Measurements from ENCODE around the gene KANSL1.
"Not testable (repeated sequence)": the region's sequence is repeated elsewhere in the genome, so short reads cannot be mapped to it uniquely, and the experiment has no call there.

The KANSL1 gene

GRCh38 chr17:46192439-46193150, 634 bp downstream of the KANSL1 start:
- FAIRE-seq = no peak

- FAIRE-seq = no peak
Observed at GRCh38 chr17:46192189-46192438, 1.1 kb downstream of the KANSL1 start.

DNA sequence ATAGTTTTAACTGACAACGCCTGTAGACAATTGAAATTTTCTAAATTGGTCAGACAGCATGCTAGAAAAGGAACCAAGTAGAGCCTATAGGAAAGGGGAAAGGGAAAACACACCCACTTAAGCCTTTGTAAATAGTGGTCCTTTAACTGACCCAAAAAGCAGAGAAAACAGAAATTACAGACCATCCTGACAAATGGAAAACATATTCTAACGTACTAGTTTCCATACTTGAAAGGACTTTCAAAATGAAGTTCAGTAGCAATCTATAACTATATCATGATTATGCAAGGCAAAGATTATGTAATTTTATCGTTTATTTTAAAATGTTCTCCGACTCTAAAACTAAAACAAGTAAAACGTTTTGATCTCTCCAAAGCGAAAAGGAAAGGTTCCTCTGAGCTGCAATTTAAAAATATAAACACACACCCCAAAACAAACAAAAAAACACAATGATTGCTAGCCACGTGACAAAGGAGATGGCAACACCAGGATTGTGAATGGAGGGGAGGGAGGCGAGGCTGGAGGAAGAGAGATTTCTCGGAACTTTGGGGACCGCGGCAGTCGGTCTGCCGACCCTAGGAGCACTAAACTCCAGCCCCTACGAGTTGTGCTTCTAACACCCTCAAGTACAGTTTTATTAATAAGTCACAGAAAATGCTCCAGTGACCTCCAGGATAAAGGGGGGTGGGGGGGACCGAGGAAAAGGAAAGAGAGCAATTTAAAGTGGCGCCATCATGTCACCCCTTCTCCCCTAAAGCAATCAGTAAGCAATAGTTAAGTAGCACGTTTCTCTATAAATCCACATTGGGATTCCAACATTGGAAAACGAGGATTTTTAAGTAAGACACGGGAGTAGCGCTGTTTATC, 1.7 kb downstream of the KANSL1 start:
- no peak for FAIRE-seq

- no peak for FAIRE-seq
Observed at GRCh38 chr17:46190763-46191162, 2.5 kb downstream of the KANSL1 start.

- FAIRE-seq = not testable (repeated sequence)
Observed at GRCh38 chr17:46186827-46187235, 6.4 kb downstream of the KANSL1 start.

GRCh38 chr17:46184696-46185095, 8.5 kb downstream of the KANSL1 start:
- no peak for FAIRE-seq

GRCh38 chr17:46183383-46183782, 9.8 kb downstream of the KANSL1 start:
- FAIRE-seq = not testable (repeated sequence)

GRCh38 chr17:46182961-46183360, 10.3 kb downstream of the KANSL1 start:
- no peak for FAIRE-seq

GRCh38 chr17:46181940-46182339, 11.3 kb downstream of the KANSL1 start:
- FAIRE-seq = no peak

GRCh38 chr17:46181316-46181715, 11.9 kb downstream of the KANSL1 start:
- FAIRE-seq = not testable (repeated sequence)

DNA sequence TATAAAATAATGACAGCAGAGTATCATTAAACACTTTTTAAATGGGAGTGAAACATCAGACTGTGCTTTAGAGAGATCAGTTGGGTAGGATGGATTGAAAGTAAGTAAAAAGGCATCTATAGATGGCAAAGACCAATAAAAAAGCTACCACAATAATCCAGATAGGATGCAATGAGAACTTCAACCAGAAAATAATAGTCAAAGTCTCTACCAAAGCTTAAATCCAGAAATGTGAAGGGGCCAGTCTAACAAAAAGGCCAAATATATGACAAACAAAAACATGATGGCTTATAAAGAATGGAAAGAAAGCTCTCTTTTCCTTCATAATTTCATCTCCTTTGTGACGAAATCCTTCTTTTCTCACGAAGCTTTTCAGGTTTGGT, 12.3 kb downstream of the KANSL1 start:
- no peak for FAIRE-seq

DNA sequence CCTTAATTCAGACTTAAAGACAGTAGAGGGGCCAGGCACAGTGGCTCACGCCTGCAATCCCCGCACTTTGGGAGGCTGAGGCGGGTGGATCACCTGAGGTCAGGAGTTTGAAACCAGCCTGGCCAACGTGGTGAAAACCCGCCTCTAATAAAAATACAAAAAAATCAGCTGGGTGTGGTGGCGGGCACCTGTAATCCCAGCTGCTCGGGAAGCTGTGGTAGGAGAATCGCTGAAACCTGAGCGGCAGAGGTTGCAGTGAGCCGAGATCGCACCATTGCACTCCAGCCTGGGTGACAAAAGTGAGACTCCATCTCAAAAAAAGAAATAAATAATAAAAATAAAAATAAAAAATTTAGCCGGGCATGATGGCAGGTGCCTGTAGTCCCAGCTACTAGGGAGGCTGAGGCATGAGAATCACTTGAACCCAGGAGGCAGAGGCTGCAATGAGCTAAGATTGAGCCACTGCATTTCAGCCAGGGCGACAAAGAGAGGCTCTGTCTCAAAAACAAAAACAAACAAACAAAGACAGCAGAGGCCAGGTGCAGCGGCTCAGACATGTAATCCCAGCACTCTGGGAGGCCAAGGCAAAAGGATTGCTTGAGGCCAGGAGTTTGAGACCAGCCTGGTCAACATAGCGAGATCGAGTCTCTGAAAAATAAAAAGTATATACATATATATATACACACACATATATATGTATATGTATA, 12.9 kb downstream of the KANSL1 start:
- FAIRE-seq = not testable (repeated sequence)

GRCh38 chr17:46179375-46179999, 13.7 kb downstream of the KANSL1 start:
- no peak for FAIRE-seq

GRCh38 chr17:46178550-46179214, 14.5 kb downstream of the KANSL1 start:
- no peak for FAIRE-seq

DNA sequence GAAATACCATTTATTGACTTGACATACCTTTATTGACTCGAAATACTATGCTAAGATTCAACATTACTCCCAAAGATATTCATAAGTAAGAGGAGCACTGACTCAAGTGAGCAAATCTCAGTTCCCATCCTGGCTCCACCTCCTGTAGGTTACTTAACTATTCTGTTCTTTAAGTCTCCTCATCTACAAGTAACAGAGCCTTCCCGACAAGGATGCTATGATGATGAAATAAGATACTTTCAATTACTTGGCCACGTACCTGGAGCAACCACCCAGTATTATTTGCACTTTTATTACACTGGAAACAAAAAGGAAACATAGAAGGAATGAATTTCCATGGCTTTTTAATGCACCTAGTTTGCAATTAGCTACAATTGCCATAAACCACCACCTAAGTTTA, 16.3 kb downstream of the KANSL1 start:
- no peak for FAIRE-seq

- FAIRE-seq = no peak
Observed at GRCh38 chr17:46175891-46176290, 17.3 kb downstream of the KANSL1 start.

DNA sequence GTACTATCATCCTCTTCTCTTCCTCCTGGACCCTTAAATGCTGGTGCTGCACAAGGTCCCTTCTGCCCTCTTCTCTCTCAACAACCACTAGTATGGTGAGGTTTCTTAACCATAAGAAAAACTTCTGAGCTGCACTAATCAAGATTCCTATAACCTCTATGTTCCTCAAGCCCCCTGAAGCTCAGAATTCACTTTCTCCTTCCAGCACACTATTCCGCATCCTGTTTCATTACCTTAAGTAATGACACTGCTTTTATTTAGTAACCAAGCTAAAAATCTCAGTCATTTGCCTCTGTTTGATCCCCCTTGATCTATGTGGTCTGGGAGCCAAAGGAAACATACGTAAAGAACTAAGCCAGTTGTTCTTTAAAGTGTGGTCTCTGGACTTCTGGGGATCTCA, 20.1 kb downstream of the KANSL1 start:
- FAIRE-seq = no peak

- no peak for FAIRE-seq
Observed at GRCh38 chr17:46171939-46172338, 21.3 kb downstream of the KANSL1 start.

DNA sequence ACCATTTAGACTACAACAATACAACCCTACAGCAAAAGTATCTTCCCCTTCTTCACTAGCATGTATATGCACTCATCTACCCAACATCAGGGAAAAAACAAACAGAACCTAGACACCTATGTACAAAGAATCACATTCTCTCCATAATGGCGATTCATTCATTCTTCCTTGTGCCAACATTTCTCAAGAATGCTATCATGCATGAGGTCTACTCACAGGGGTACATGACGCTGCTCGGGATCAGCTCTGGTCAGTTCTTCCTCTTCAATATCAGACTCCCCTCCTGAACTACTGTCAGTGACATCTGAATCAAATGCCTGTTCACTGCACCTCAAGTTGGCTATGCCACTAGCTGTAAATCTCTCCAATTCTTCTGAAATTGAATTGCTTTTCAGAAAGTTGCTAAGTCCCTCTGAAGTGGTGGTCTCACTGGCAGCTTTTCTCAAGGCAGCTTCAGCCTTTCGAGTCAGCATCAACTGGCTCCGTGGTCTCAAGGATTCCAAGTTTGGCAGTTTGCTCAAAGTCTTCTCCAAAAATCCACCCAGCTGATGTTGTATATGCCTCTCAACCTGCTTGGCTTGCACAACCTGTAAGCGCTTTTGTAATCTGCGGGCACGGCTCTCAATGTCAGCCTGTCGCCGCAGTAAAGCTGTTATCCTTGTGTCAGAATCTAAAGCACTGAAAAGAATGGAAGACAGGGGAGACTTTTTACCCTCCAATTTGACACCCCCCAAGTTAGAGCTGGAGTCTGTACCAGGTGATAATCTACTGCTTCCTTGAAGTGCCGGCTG, 22.4 kb downstream of the KANSL1 start:
- FAIRE-seq = no peak

DNA sequence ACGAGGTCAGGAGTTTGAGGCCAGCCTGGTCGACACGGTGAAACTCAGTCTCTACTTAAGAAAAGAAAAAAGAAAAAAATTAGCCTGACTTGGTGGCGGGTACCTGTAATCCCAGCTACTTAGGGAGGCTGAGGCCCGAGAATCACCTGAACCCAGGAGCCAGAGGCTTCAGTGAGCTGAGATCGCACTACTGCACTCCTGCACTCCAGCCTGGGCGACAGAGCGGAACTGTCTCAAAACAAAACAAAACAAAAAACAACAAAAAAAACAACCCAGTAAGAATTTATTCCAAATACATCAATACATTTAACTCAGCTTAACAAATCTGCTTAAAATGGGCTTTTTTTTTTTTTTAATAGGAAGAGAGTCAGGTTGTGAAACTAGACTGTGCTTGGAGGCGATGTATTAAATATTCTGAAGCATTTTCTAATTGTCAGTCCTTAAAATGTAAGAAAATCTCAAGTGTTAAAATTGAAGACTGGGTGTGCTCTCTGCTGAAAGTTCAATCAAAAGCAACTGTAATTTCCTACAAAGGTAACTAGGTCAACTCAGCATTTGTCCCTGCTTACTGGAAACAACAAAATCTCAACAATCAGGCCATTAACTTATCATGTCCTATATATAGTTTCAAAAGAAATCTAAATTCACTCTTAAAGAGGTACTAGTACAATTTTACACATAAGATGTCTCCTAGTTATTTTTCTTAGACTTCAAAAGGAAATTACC, 23.2 kb downstream of the KANSL1 start:
- no peak for FAIRE-seq

GRCh38 chr17:46167826-46168569, 25.2 kb downstream of the KANSL1 start:
- no peak for FAIRE-seq
